GM19397 (cell line): ENCODE results near the gene PHKB.
A peak's percentile ranks its signal among the peaks of the same experiment; 100 is the strongest.

Experiments used
- ATAC-seq: cut with Tn5 transposase; IDR thresholded peaks from one replicate; pipeline ENCODE4 v1.9.1; 2021; ENCODE audit warnings: mild to moderate bottlenecking, moderate library complexity; ENCODE audit not compliant: unreplicated experiment

Gene PHKB

DNA sequence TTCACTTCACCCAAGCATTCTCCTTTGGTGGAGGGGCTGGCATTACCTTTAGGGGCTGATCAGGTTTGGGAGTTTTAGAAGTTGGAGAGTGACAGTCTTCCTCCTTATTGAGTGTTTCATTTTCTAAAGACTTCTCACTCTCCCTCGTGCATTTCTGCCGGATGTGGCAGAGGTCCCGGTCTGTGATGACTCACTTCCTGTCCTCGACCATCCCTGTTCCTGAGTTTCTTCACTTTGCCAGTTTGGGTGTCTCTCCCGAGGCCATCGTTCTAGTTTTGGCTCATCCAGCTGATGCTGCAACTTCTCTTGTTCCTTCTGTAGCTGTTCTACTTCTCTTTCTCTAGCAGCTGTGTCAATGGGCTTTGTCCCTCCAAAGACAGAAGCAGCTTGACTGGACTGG lies 104.3 kb downstream of the PHKB start:
- ATAC-seq = no peak

DNA sequence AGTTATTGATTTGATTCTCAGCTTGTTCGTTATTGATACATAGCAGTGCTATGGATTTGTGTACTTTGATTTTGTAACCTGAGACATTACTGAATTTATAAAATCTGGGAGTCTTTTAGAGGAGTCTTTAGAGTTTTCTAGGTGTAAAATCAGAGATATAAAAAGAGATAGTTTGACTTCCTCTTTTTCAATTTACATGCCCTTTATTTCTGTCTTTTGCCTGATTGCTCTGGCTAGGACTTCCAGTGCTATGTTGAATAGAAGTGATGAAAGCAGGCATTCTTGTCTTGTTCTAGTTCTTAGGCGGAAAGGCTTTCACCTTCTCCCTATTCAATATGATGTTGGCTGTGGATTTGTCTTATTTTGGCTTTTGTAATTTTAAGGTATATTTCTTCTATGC lies 106.2 kb downstream of the PHKB start:
- no peak for ATAC-seq

DNA sequence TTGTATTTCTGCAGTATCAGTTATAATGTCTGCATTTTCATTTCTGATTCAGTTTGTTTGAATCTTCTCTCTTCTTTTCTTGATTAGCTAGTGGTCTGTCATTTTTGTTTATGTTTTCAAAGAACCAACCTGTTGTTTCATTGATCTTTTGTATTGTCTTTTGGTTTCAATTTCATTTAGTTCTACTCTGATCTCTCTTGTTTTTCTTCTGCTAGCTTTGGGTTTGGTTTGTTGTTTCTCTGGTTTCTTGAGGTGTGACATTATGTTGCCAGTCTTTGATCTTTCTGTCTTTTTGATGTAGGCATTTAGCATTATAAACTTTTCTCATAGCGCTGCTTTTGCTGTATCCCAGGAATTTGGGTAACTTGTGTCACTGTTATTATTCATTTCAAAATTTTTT lies 107.2 kb downstream of the PHKB start:
- no peak for ATAC-seq

DNA sequence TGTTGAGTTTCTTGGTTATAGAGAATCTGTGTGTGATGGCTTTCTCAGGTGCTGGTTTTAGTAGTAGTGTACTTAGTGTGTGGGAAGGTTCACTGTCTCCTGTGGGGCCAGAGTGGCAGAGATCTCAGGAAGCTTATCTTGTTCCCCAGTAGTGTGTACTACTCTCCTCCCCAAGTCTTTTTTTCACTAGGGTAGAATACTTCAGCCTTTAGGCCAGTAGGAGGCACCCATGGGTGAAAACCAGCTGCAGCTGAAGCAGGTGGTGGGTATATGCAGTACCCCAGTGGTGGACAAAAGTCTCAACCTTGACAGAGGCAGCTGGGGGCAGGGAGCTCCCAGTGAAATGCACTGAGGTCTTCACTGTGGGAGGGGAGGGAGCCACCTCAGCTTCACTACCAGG lies 109.9 kb downstream of the PHKB start:
- ATAC-seq = no peak

DNA sequence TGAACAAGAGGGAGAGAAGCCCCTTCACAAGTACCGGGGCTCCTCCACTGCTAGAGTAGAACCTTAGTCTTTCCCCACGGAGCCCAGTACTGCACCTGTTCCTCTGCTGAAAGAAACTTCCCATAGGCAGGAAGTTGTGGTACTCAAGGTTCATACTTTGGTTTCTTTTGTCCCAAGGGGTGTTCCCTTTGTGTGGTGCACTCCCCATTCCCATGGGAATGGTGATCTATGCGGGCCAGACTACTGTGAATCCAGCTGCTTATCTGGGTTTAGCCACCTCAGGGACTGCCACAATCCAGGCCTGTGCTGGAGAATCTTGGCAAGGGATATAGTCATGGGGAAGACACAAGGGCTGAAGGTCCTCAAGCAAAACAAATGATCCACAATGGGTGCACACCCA lies 110.6 kb downstream of the PHKB start:
- no peak for ATAC-seq

DNA sequence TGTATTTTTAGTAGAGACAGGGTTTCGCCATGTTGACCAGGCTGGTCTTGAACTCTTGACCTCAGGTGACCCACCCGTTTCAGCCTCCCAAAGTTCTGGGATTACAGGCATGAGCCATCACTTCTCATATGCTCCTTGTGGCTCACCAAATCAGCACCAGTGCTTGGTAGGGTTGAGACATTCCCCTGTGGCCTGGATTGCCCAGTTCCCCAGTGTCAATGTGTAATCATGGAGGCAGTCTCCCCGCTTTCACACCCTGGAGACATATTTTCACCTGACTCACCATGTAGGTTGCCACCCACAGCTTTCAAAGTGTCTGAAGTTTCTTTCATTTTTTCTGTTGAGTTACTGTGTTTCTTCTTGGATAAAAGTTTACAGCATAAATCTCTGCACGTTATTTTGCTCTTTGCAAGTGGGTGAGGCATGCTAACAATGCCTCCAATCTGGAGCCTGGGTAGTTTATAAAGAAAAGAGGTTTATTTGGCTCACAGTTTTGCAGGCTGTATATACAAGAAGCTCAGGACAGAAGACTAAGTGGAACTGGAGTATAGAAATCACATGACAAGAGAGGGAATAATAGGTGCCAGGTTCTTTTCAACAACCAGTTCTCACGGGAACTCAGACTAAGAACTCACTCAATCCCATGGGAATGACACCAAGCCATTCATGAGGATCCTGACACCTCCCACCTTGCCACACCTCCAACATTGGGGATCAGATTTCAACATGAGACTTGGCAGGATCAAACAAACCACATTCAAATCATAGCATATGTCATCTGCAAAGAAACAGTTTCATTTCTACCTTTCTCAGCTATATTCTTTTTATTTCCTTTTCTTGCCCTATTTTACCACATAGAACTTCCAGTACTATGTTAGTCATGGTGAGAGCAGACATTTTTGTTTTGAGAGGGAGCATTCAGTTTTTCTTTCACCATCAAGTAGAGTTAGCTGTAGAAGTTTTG lies 113.2 kb downstream of the PHKB start:
- ATAC-seq = no peak

DNA sequence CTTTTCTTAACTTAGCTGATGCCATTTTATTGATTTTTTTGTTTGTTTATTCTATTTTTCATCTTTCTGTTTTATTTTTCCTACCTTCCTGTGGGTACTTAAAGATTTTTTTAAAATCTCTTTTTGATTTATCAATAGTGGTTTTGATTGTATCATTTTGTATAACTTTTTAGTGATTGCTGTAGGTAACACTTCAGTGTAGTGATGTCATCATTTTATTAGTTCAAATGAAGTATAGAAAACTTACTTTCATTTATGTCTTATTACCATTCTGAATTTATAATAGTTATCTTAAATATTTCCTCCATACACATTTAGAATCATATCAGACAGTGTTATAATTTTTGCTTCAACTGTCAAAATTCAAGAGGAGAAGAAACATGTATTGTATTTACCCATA lies 115.9 kb downstream of the PHKB start:
- no peak for ATAC-seq

DNA sequence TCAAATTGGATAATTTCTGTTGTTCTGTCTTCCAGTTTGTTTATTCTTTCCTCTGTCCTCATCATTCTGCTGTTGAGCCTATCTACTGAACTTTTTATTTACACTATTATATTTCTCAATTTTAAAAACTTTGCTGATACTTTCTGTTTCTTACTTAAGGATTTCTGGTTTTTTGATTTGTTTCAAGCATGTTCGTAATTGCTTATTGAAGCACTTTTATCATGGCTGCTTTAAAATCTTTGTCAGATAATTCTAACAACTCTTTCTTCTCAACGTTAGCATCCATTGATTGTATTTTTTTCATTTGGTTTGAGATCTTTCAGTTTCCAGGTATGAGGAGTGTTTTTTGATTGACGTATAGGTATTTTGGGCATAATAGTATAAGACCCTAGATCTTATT lies 116.9 kb downstream of the PHKB start:
- no peak for ATAC-seq

DNA sequence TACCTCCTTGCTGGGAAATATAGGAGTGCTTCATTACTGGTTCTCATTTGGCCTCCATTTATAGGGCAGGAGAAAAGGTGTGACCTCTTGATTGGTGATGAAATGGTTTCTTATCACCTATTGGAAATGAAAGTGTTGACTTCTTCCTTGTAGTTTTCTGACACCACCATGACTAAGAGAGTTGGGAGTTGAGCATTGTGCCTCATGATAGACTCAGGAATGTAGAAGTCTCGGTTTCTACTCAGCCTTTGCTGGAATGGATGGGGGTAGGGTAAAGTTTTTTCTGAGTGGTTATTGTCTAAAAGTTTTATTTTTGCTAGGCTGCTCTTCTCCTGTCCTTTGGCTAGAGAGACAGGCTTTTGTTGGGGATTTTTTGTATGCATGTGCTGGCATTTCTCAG lies 117.4 kb downstream of the PHKB start:
- no peak for ATAC-seq

DNA sequence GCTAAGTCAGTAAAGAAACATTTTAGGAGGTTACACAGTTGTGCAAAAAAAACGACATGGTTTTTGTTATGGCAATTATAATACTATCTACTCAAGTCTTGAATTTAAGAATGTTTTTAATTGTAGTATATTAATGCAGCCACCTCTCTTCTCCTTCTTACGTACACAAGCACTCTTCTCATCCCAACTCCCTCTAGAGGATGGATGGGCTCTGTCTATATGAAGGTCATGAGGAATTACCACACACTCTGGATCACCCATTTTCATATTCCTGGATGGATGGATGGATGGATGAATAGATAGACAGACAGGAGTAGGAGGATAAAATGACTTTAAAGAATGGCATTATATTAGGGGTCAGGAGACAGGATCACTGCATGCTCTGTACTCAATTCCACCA lies 120.0 kb downstream of the PHKB start:
- ATAC-seq = no peak

DNA sequence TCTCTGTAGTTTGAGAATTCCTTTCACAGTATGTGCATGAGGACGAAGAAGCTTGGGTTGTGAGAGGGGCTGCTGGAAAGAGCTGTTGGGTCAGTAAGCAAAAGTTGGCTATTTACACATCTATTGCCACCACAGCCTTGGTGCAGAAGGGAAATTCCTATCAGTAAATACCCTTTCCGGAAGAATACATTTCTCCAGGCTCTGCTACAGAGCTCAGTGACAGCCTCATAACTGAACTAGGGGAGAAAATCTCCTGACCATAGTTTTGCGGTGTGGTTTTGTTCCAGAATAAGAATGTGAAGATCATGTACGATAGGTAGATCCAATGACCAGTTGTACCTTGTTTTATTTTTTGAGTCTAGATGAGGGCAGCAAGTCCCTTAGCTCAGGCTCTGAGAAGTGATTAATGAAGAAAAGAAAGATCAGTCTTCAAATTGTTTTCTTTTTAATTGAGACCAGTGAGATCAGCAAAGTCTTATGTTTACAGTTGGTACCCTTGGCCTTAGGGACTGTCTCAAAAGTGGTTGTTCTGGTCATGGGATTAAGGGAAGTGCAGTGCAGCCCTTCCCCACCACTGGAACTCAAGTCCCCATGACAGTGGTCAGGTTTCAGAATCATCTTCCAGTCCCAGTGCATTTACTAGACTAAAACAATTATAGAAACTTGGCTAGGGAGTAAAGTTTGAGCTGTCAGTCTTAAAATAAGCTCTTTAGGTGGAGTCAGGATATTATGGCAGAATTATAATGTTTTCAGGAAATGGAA lies 123.5 kb downstream of the PHKB start:
- ATAC-seq = no peak

DNA sequence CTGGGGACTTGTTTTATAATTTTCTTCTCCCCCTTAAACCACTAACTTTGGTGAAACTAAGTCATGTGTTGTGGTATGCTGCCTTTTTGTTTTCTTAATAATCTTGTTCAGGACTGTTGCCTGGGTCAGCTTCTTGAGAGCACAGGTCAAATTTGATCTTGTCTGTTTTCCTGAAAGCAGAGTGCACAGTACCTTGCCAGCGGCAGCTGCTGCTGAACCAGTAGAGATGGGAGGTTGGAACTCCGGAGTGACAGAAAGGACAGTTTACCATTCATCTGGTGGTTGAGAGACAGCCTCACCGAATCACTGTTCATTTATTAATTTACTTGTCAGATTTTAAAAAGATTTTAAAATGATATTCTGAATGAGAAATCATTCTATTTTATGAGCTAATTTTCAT lies 125.0 kb downstream of the PHKB start:
- no peak for ATAC-seq

DNA sequence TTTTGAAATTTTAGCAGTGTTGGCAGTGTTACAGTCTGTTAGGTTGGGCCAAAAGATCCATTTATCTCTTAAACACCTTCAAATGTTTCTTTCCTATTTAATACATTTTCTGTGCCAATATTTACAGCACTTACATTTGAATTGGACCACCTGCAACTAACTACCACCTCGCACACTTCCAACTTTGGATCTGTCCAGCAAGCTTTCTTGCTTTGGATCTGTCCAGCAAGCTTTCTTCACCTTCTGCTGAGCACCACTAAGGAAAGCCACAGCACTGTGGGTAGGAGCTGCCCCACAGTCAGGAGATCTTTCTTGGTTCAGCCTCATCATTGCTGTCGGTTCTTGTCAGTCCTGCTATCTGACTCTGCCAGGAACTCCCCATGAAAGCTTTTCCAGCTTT lies 129.3 kb downstream of the PHKB start:
- no peak for ATAC-seq

DNA sequence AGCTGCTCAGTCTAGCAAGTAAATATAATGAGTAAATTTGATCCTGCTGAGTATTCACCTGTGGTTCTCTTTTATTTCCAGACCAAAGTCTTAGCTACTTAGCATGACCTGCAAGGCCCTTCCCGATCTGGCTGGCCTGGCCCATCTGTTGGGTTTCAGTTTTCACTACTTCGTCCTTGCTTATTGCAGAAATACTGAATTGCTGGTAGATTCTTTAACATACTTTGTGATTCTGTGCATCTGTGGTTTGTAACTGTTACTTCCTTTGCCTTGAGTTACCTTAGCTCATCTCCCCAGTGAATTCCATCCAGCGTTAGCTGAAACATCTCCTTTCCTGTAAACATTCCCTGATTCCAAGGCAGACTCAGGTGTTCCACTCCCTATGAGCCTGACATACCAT lies 131.1 kb downstream of the PHKB start:
- no peak for ATAC-seq

DNA sequence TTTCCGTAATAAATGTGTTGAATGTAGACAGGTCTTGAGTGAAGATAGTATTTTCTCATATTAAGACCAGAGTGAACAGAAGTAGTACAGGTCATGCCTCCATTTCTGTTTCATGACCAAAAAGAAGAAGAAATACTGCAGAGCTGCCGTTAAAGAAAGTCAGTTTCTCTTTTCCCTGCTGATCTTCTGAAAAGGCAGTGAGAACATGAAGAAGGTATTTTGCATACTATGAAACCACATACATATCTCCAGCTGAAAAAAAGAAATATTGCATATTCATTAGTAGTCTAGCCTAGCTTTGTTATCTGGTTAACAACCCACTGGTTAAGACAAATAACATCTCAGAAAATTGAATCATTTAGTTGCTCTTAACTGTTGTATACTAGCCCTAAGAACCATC lies 138.4 kb downstream of the PHKB start:
- ATAC-seq = peak; percentile 77

DNA sequence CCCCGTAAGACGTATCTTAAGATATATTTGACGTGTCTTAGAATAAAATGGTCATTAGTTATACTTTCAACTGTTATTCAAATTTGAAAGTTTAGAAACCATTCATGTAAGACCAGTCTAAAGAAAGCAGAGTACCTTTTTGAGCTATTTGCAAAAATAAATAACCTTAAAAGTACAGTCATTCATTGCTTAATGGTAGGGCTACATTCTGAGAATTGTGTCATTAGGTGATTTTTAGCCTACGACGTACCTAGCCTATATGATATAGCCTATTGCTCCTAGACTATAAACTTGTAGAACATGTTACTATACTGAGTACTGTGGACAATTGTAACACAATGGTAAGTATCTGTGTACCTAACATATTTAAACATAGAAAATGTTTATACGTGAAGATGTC lies 139.2 kb downstream of the PHKB start:
- no peak for ATAC-seq

DNA sequence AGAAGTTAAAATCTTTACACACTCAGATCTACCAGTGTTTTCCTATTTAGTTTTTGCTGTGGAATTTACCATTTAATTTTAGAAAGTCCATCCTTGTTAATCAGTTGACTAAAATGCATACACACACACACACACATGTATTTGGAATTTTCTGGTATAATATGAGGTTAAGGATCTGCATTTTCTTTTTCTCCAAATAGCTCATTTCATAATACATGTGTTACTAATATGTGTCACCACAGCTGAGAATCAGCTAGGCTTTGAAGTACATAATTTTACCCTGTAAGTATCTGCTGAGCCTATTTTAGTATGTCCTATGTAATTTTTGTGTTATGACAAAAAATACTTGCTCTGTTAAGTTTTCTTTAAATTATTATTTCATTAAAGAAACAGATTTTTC lies 143.2 kb downstream of the PHKB start:
- no peak for ATAC-seq

DNA sequence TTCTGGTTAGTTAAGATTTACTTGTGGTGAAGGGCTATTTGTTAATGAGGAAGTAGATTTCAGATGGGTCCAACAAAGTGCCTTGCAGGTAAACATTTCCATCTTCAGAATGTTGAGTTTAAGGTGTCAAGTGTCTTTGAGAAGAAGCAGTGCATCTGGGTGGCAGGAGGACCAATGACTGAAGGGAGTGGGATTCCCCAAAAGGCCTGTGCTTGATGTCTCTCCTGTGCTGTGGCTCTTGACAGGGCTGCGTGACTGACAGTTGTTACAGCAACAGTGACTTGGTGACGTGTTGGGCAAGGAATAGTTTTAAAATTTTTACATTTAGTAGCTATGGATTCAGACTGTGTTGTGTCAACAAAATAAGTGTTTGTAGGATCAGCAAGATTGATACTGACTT lies 149.9 kb downstream of the PHKB start:
- ATAC-seq = no peak

DNA sequence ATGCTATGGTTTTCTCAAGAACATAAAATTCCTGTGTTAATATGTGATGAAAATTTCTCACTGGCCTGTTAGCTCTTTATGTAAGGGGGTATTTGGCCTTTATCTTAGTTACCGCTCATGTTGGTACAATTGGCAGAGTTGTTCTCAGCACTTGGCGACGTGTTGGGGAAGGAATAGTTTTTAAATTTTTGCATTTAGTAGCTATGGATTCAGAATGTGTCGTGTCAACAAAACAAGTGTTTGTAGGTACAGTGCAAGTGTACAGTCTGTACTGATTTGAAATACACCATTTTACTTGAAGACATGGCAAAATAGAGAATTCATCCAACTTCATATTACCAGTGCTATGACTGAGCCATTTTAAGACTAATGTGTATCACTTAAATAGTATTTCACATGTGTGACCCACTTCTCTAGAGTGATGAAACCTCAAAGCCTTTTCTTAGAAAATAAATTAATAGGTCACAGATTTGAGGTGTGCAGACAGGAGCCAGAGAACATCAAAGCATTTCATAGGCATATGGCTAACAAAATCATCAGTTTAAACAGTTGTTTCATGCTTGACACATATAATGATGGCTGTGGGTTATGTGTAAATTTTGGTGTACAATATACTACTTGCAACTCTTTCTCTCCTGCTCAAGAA lies 150.8 kb downstream of the PHKB start:
- no peak for ATAC-seq

DNA sequence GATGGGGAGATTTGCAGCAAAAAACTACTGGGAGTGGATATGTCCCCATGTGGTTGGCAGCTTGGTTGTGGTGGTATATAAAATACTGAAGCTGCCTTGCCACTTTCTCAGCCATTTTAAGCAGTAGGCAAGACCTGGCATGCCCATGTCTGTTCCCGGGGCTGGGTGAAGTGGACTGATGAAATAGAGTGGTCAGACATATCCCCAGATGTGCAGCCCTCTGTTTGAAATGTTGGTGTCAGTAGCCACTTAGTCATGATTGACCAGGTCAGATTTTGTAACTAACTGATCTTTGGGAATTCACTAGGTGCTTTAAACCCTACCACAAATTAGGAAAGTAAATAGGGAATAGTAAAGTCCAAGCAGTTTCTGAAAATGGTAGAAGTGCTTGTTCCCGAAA lies 151.6 kb downstream of the PHKB start:
- ATAC-seq = no peak

DNA sequence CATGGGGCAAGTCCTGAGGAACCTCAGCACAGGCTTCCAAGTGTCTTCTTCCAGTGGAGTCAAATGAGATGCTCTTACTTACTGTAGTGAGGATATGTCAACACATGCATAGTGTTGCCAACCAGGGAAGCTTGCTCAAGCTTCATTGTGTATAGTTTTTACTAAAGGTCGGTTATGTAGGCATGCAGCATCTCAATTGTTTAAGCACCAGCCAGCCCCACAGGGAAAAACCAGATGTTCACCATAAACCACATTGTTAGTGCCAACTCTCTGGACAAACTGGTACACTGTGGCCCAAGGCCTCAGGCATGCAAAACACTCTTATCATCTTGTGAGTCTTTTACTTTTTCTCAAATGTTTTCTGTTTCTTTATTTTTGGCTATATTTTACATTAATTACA lies 152.1 kb downstream of the PHKB start:
- ATAC-seq = no peak

DNA sequence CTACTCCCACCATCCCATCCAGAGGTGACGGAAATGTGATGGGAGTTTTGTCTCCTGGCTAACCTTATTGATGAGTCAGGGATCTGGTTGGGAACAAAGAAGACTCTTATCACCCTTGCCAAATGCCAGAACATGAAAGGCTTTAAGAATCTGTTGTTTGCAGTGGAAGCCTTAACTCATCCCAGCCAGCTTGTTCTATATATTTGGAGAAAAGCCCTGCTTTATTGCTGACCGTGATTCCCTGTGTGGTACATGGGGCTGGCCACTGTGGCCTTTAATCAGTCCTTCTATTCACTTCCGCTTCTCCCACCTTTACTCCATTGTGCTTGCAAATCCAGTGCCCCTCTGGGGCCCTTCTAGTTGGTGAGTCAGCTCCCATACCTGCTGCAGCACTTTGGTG lies 156.6 kb downstream of the PHKB start:
- ATAC-seq = no peak
